ENCODE results near the gene CAMSAP2. TPM values are rescaled to one million over a fixed set of nuclear protein-coding genes. Genes with fewer than 3 reads are reported as not detected.

Gene CAMSAP2
- total RNA-seq, 1 donor from 2014 or later = 39.5 TPM

DNA sequence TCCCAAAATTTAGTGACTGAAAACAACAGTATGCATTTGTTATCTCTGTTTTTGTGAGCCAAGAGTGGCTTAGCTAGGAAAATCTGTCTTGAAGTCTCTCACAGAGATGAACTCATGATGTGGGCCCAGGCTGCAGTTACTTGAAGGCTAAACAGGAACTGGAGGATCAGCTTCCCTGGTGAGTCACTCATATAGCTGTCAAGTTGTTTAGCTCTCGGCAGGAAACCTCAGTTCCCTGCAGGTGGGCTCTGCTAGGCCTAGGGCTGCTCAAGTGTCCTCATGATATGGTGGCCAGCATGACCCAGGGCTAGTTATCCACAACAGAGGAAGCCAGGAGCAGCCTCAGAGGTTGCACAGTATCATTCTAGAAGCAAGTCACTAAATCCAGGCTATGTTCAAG is 38.8 kb upstream of the CAMSAP2 start:
- no peaks in the 10 kb centered on the region for H3K4me1 Mint-ChIP-seq (ENCODE audit: unreplicated experiment)
- no peak for DNase-seq (ENCODE audit: low spot score)
- H3K27me3 Mint-ChIP-seq (ENCODE audit: unreplicated experiment) = peaks cover 1% of the 10 kb centered on the region
- no peak overlapping the region for H3K27ac Mint-ChIP-seq (ENCODE audit: unreplicated experiment)
- H3K36me3 Mint-ChIP-seq (ENCODE audit: low read depth, unreplicated experiment) = no peaks in the 10 kb centered on the region
- TF ChIP-seq, protein P1, sequence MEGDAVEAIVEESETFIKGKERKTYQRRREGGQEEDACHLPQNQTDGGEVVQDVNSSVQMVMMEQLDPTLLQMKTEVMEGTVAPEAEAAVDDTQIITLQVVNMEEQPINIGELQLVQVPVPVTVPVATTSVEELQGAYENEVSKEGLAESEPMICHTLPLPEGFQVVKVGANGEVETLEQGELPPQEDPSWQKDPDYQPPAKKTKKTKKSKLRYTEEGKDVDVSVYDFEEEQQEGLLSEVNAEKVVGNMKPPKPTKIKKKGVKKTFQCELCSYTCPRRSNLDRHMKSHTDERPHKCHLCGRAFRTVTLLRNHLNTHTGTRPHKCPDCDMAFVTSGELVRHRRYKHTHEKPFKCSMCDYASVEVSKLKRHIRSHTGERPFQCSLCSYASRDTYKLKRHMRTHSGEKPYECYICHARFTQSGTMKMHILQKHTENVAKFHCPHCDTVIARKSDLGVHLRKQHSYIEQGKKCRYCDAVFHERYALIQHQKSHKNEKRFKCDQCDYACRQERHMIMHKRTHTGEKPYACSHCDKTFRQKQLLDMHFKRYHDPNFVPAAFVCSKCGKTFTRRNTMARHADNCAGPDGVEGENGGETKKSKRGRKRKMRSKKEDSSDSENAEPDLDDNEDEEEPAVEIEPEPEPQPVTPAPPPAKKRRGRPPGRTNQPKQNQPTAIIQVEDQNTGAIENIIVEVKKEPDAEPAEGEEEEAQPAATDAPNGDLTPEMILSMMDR (IDR thresholded peaks at IDR 0.05; ENCODE audit: unreplicated experiment) = no peak
- H3K4me3 Mint-ChIP-seq (ENCODE audit: unreplicated experiment) = no peak overlapping the region
- no peaks in the 10 kb centered on the region for H3K9me3 Mint-ChIP-seq (ENCODE audit: unreplicated experiment)

DNA sequence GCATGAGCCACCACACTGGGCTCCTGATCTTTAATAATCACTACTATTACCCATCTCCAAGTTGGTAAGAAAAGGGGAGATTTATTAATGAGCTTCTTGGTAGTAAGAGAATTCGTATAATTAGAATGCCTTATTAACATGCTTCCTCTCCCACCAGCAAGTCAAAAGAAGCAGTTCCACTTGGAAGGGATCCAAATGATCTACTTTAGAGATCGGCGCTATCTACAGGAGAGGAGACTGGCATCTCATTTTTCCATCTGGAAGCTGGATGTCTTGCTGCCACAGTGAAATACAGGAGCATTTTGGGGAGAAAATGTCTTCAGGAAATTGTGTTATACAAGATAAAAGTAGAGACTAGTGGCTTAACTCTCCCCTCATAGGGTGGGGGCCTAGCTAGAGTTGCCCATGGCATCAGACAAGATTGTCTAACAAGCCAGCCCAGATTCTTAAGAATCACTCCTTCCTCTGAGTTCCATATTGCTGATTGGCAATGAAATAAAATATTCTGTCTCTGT is 33.6 kb upstream of the CAMSAP2 start:
- Mint-ChIP-seq H3K27me3 (ENCODE audit: unreplicated experiment) (peaks cover 2% of the 10 kb centered on the region), H3K4me1 (ENCODE audit: unreplicated experiment) (peaks cover 4% of the 10 kb centered on the region), H3K4me3 (ENCODE audit: unreplicated experiment) (no peak overlapping the region), H3K36me3 (ENCODE audit: low read depth, unreplicated experiment) (no peaks in the 10 kb centered on the region), H3K9me3 (ENCODE audit: unreplicated experiment) (no peaks in the 10 kb centered on the region), H3K27ac (ENCODE audit: unreplicated experiment) (no peak overlapping the region)
- no peak for DNase-seq (ENCODE audit: low spot score)
- TF ChIP-seq, protein P1 (IDR thresholded peaks at IDR 0.05; ENCODE audit: unreplicated experiment) = no peak

DNA sequence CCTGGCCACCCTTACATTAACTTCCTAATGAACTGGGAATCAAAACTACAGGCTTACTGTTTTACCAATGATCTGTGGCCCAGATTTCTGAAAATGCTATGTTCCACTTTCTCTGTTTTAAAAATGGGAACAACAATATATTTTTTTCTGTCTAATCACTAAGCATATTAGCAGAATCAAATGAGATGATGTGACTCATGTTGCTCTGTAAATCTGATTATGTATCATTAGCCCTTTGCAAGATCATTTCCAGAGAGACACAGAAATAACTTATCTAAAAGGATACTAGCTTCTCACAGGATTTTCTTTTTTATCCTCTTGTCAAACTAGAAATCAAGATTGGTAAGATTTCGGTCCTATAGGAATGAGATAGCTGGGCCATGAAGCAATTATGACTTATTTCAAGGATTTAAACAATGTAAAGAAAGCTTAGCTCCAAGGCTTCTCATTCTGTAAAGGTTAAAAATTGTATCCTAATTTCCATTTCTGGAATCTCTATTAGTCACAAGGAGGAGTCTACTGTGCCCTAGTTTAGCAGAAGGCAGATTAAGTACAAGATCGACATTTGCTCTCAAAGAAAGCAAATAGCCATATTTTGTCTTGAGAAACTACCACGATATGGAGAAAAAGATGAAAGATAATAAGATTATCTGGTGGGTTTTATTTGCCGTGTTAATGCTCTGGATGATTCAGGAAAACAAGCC is 32.4 kb upstream of the CAMSAP2 start:
- no peaks in the 10 kb centered on the region for H3K9me3 Mint-ChIP-seq (ENCODE audit: unreplicated experiment)
- DNase-seq (ENCODE audit: low spot score) = no peak
- H3K36me3 Mint-ChIP-seq (ENCODE audit: low read depth, unreplicated experiment) = no peaks in the 10 kb centered on the region
- no peak overlapping the region for H3K4me3 Mint-ChIP-seq (ENCODE audit: unreplicated experiment)
- TF ChIP-seq, protein P1 (IDR thresholded peaks at IDR 0.05; ENCODE audit: unreplicated experiment) = no peak
- H3K4me1 Mint-ChIP-seq (ENCODE audit: unreplicated experiment) = peaks cover 7% of the 10 kb centered on the region
- H3K27ac Mint-ChIP-seq (ENCODE audit: unreplicated experiment) = no peak overlapping the region
- peaks cover 2% of the 10 kb centered on the region for H3K27me3 Mint-ChIP-seq (ENCODE audit: unreplicated experiment)

DNA sequence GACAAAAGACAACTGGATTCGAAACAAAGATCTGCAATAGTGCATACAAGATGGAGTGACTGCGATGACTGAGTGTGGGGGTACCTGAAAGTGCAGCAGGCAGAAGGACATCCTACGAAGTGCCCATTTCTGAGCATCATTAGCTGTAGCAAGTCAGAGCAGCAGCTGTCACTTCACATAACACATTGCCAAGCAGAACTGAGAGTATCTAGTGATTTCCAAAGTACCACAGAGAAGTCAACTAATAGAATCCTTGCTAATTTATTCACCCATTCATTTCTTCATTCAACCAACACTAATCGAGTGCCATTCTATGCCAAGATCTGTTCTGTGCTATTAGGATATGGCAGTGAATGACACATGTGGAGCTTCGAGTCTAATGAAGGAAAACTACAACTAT is 31.6 kb upstream of the CAMSAP2 start:
- no peaks in the 10 kb centered on the region for H3K36me3 Mint-ChIP-seq (ENCODE audit: low read depth, unreplicated experiment)
- peaks cover 2% of the 10 kb centered on the region for H3K27me3 Mint-ChIP-seq (ENCODE audit: unreplicated experiment)
- peaks cover 7% of the 10 kb centered on the region for H3K4me1 Mint-ChIP-seq (ENCODE audit: unreplicated experiment)

DNA sequence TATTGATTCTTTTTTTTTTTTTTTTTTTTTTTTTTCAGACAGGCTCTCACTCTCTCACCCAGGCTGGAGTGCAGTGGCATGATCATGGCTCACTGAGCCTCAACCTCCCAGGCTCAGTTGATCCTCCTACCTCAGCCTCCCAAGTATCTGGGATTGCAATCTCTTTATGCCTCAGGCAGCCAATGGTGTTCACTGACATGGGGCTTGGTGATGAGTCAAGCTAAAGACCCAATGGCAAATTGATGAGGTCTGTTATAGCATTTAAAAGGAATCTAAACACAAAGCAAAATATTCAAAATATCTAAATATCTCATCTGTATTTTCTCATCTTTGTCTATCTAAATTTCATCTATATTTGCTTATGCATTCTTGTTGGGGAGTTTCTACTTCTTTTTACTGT is 30.5 kb upstream of the CAMSAP2 start:
- H3K36me3 Mint-ChIP-seq (ENCODE audit: low read depth, unreplicated experiment) = no peaks in the 10 kb centered on the region
- H3K27ac Mint-ChIP-seq (ENCODE audit: unreplicated experiment) = no peak overlapping the region
- no peak overlapping the region for H3K4me3 Mint-ChIP-seq (ENCODE audit: unreplicated experiment)
- no peaks in the 10 kb centered on the region for H3K9me3 Mint-ChIP-seq (ENCODE audit: unreplicated experiment)
- TF ChIP-seq, protein P1 (IDR thresholded peaks at IDR 0.05; ENCODE audit: unreplicated experiment) = no peak
- DNase-seq (ENCODE audit: low spot score) = no peak
- peaks cover 2% of the 10 kb centered on the region for H3K27me3 Mint-ChIP-seq (ENCODE audit: unreplicated experiment)
- H3K4me1 Mint-ChIP-seq (ENCODE audit: unreplicated experiment) = peaks cover 7% of the 10 kb centered on the region

More for the DNA sequence above, 31.6 kb upstream of the CAMSAP2 start:
- TF ChIP-seq, protein P1 (IDR thresholded peaks at IDR 0.05; ENCODE audit: unreplicated experiment) = no peak
- no peaks in the 10 kb centered on the region for H3K9me3 Mint-ChIP-seq (ENCODE audit: unreplicated experiment)
- no peak overlapping the region for H3K4me3 Mint-ChIP-seq (ENCODE audit: unreplicated experiment)
- no peak for DNase-seq (ENCODE audit: low spot score)
- H3K27ac Mint-ChIP-seq (ENCODE audit: unreplicated experiment) = no peak overlapping the region

Measured in endothelial cell (in vitro differentiated cells).